ENCODE results near the gene ZBTB34.

DNA sequence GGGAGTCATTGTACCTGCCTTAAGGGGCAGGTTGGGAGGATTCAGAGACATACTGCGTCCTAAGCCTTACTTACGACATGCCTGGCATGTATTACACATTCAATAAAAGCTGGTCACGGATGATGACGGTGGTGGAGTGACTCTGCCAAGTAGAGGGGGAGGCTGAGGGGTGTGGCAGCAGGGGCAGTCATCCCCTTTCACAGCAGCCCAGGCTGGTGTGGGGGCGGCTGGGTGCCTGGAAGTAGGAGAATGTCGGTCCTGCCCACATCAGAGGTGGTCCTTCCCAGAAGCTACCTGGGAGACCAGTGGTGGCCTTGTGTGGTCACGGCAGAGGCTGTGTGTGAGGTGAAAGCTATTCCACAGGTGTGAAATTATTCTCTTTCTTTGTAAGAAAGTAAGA, 8.9 kb downstream of the ZBTB34 start:
- TF ChIP-seq, protein P1, sequence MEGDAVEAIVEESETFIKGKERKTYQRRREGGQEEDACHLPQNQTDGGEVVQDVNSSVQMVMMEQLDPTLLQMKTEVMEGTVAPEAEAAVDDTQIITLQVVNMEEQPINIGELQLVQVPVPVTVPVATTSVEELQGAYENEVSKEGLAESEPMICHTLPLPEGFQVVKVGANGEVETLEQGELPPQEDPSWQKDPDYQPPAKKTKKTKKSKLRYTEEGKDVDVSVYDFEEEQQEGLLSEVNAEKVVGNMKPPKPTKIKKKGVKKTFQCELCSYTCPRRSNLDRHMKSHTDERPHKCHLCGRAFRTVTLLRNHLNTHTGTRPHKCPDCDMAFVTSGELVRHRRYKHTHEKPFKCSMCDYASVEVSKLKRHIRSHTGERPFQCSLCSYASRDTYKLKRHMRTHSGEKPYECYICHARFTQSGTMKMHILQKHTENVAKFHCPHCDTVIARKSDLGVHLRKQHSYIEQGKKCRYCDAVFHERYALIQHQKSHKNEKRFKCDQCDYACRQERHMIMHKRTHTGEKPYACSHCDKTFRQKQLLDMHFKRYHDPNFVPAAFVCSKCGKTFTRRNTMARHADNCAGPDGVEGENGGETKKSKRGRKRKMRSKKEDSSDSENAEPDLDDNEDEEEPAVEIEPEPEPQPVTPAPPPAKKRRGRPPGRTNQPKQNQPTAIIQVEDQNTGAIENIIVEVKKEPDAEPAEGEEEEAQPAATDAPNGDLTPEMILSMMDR (conservative IDR thresholded peaks at IDR 0.05): no peak
- TF ChIP-seq ZFX (IDR thresholded peaks at IDR 0.05): no peak

Measured in C4-2B (cell line).